Esophagus squamous epithelium (tissue), 4 donors: ENCODE data around the gene MZT2A.
"Not testable (repeated sequence)": the region's sequence is repeated elsewhere in the genome, so short reads cannot be mapped to it uniquely, and the experiment has no call there.

ENCODE experiments used
- CTCF ChIP-seq, 6 experiments: fragments of 450-650 bp in 4 of 6; fragments of 200-600 bp in 2 of 6; sonication (generic) in 2 of 6; IDR thresholded peaks; one replicate each; pipeline ENCODE4 v1.5.1; 2016 to 2019; ENCODE audit warnings: antibody characterized with exemption in 6 of 6, mild to moderate bottlenecking in 4 of 6, moderate library complexity in 4 of 6
- POLR2A ChIP-seq, 4 donors: fragments of 450-650 bp; IDR thresholded peaks; one replicate each; pipeline ENCODE4 v1.6.1; 2017; ENCODE audit warnings: antibody characterized with exemption in 4 of 4, mild to moderate bottlenecking in 4 of 4, moderate library complexity in 3 of 4

GRCh38 chr2:131532723-131533608, 40.8 kb upstream of the MZT2A start:
- TF ChIP-seq CTCF, POLR2A (IDR thresholded peaks at IDR 0.05): not testable (repeated sequence)
